ENCODE results near the gene FANCI.

- TF ChIP-seq CTCF (conservative IDR thresholded peaks at IDR 0.05; ENCODE audit: low read depth, low read length) (no peak), EZH2 (IDR thresholded peaks at IDR 0.05; ENCODE audit: borderline replicate concordance, low read depth, low read length, poor library complexity, severe bottlenecking) (no peak)
Measured at GRCh38 chr15:89198934-89199333, 44.8 kb upstream of the FANCI start.
